GM18870 (cell line): ENCODE data around the gene DIPK1C.

Source experiments
- ATAC-seq: cut with Tn5 transposase; IDR thresholded peaks from one replicate; pipeline ENCODE4 v1.9.1; 2021; ENCODE audit warnings: moderate library complexity; ENCODE audit not compliant: unreplicated experiment

Gene DIPK1C

GRCh38 chr18:74454279-74454751 is 2.8 kb downstream of the DIPK1C start:
- no peak for ATAC-seq

DNA sequence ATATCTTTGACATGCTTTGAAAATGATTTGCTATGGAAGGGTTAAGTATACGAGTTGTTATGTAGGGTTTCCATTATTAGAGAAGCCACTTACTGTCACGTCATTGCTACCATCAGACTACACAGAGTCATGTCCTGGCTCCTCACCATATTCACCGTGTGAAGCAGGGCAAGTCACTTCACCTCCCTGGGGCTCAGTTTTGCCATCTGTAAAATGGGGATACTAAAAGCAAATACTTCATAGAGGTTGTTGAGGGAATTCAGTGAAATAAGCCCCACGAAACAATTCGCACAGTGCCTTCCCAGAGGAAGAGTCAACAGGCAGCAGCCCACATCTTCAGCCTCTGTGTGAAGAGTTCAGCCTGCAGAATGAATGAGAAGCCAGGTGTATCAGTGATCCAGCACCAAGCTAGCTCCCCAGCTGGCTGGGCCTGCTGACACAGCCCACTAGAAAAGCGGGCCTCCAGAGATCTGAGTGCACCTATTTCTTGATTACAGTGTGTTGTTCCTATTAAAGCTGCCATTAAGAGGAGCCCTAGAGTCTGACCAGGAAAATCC is 3.4 kb downstream of the DIPK1C start:
- no peak for ATAC-seq

DNA sequence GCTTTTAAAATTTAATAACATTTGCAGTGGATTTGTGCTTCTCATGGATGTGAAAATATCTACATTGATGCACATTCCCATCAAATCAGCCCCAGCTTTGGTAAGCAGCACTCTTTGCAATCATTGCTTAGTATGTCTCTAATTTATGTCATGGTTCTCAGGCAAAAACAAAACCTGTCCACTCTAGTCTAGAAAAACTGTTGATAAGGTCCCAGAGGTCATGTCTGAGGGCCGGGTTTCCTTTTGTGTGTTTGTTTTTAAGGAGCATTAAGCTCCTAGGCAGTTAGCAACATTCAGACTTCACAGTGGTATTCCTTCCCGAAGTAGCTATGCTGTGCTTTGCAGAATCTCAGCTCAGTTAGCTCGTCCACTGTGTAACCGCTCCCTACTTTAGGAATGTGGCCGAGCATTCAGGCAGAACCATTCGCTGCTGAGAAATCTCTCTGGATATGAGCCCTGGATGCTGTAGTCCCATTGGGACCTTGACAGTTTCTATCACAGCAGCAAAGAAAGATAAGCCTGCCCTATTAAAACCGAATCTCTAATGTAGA is 4.0 kb downstream of the DIPK1C start:
- no peak for ATAC-seq

- ATAC-seq = no peak
Observed at GRCh38 chr18:74451148-74451547, 6.0 kb downstream of the DIPK1C start.

DNA sequence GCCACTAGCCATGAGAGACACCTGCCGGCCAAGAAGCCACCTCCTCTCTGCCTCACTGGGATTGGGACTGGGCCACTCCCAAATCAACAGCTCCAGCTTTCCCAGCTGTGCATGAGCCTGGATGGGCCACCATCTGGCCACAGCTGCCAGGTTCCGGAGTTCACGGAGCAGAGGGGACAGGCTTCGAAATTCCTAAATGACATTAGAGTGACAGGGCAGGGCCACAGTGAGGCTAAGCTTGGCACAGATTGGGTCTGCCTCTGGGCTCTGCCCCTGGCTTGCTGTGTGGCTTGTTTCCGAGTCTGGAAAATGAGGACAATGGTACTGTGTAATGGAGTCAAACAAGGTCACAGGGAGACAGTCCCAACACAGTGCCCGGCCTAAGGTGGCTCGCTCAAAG is 6.5 kb downstream of the DIPK1C start:
- no peak for ATAC-seq

- ATAC-seq = no peak
Observed at GRCh38 chr18:74447404-74448152, 9.5 kb downstream of the DIPK1C start.

- ATAC-seq = no peak
Observed at GRCh38 chr18:74446631-74447403, 10.3 kb downstream of the DIPK1C start.

GRCh38 chr18:74446178-74446577 is 10.9 kb downstream of the DIPK1C start:
- no peak for ATAC-seq

- ATAC-seq = no peak
Observed at GRCh38 chr18:74445585-74445984, 11.5 kb downstream of the DIPK1C start.

DNA sequence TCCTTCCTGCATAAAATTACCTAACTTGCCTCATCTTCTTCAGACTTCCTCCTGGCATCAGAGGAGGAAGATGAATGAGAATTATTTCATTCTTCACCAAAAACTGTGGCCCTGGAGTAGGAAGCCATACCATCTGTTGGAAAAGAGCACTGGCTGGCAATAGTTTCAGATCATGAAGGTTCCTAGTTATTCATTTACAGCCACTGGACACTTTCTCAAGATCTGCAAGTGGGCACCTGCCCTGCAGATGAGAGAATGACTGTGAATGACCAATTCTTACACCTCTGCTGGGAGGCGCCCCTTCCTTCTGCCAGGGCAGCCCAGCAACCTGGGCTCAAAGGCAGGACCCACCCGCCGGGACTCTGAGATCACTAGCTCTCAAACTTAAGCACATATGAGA is 13.0 kb downstream of the DIPK1C start:
- ATAC-seq = no peak

GRCh38 chr18:74440808-74441427 is 16.2 kb downstream of the DIPK1C start:
- ATAC-seq = no peak

DNA sequence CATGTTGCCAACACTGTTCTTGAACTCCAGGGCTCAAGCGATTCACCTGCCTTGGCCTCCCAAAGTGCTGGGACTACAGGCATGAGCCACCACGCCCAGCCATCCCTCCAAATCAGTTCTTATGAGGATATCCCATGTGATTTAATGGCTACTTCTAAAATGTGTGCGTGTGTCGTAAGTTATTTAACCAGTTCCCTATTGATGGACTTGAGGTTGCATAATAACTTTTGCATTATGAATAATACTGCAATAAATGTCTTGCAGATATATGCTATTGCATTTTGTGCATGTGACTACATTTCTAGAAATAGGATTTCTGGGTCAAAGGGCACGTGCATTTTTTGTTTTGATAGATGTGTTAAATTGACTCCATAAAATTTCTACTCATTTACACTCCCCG is 19.0 kb downstream of the DIPK1C start:
- ATAC-seq = no peak

DNA sequence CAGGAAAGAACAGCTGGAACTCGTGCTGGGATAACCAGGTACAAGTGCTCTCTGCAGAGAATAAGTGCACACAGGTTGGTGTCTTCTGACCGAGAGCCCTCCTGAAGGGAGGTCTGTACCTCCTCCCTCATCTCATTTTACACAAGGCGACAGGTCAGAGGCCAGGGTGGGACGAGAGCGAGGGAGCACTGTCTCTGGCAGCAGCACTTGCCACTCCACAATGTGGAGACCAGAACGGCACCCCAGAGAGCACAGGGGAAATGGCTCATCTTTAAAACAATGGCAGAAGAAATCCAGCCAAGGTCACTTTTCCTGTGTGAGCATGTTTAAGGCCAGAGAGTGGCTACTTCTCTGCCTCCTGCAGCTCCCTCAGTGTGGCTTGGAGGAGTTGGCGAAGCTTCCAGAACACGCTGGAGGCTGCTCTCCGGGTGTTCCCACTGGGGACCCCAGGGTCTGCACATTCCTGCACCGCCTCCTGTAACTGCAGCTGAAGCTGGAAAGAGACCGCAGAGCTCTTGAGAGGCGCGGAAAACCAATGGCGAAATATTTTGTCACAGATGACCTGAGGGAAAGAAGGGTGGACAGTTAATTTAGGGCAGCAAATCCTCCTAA is 20.8 kb downstream of the DIPK1C start:
- no peak for ATAC-seq

DNA sequence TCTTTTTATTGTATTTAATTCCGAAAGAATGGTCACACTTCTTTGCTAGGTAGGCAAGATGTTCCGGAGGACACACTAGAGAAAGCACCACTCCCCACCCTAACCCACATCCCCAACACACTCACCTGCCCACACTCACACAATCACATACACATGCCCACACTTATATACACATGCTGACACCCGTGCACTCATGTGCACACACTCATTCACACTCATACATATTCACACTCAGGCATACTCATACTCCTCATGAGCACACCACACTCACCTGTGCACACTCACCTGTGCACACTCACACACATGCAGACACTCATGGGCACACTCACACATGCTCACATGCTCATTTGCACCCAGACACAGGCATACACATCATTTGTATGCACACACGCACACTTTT is 21.4 kb downstream of the DIPK1C start:
- ATAC-seq = no peak

GRCh38 chr18:74434466-74434865 is 22.6 kb downstream of the DIPK1C start:
- ATAC-seq = no peak

- no peak for ATAC-seq
Observed at GRCh38 chr18:74430806-74431571, 26.1 kb downstream of the DIPK1C start.

DNA sequence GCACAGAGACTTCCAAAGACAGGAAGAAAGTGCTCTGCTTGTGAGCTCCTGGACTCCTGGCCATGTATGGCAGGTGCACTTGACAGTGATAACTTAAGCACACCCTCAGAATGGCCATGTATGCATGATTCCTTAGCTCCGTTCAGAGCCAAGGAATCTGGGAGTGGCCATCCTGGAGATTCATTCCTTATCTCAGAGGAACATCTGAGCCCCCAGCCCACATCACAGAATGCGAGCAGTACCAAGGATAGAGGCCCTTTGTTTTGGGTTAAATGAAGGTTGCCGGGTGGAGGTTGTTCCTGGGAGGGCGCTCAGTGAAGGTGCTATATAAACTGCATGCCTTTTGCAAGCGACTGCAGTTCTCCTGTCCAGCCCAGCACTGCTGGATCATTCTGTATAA is 26.9 kb downstream of the DIPK1C start:
- no peak for ATAC-seq

GRCh38 chr18:74429096-74429495 is 28.0 kb downstream of the DIPK1C start:
- no peak for ATAC-seq

DNA sequence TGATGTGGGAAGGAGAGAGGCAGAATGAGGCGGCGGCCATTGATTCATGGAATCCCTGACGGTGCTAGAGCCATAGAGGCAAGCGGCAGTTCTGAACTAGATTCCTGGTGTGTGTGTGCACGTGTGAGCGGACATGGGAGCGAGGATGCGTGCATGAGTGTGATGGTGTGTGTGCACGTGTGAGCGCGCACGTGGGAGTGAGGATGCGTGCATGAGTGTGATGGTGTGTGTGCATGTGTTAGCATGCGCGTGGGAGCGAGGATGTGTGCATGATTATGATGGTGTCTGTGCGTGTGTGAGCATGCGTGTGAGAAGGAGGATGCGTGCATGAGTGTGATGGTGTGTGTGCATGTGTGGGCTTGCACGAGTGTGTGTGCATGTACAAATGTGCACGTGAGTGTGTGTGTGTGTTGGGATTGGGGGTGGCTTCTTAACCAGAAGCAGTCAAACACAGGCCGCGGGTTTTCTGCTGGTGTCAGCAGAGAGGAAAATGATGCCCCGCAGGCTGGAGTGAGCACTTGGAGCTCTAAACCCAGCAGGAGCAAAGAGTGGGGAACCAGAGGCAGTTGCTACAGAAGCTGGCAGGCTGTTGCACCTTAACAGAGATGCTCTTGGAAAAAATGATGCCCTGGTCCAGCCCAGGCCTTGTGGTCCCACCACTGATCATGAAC is 29.5 kb downstream of the DIPK1C start:
- no peak for ATAC-seq

GRCh38 chr18:74425876-74426275 is 31.2 kb downstream of the DIPK1C start:
- ATAC-seq = no peak
